ENCODE data around the gene DNAJC16.
A peak's percentile ranks its signal among the peaks of the same experiment; 100 is the strongest.
"Not testable (repeated sequence)": the region's sequence is repeated elsewhere in the genome, so short reads cannot be mapped to it uniquely, and the experiment has no call there.

Gene DNAJC16

GRCh38 chr1:15583016-15583706 lies 56.5 kb downstream of the DNAJC16 start:
- no peak for DNase-seq (ENCODE audit: low read depth)

- DNase-seq (ENCODE audit: low read depth), result peak; percentile 49
Measured at GRCh38 chr1:15584489-15585363, 58.1 kb downstream of the DNAJC16 start, which contains the start of gene AGMAT. Gene AGMAT (minus strand): TSS chr1:15585051. CDS start chr1:15584967, 84 bp downstream.

- no peak for DNase-seq (ENCODE audit: low read depth)
Measured at GRCh38 chr1:15592285-15592684, 65.6 kb downstream of the DNAJC16 start.

- no peak for DNase-seq (ENCODE audit: low read depth)
Measured at GRCh38 chr1:15595809-15596617, 69.4 kb downstream of the DNAJC16 start.

- no peak for DNase-seq (ENCODE audit: low read depth)
Measured at GRCh38 chr1:15598436-15598835, 71.8 kb downstream of the DNAJC16 start.

GRCh38 chr1:15603050-15603965 lies 76.7 kb downstream of the DNAJC16 start:
- peak; percentile 86 for DNase-seq (ENCODE audit: low read depth)

GRCh38 chr1:15603966-15604282 lies 77.3 kb downstream of the DNAJC16 start:
- DNase-seq (ENCODE audit: low read depth), result not testable (repeated sequence)

GRCh38 chr1:15604400-15604799 lies 77.8 kb downstream of the DNAJC16 start:
- not testable (repeated sequence) for DNase-seq (ENCODE audit: low read depth)

- DNase-seq (ENCODE audit: low read depth), result no peak
Measured at GRCh38 chr1:15605398-15606383, 79.0 kb downstream of the DNAJC16 start.

- no peak for DNase-seq (ENCODE audit: low read depth)
Measured at GRCh38 chr1:15609631-15610030, 83.0 kb downstream of the DNAJC16 start.

GRCh38 chr1:15610167-15610566 lies 83.5 kb downstream of the DNAJC16 start:
- no peak for DNase-seq (ENCODE audit: low read depth)

GRCh38 chr1:15616373-15617172 lies 89.9 kb downstream of the DNAJC16 start:
- no peak for DNase-seq (ENCODE audit: low read depth)

- DNase-seq (ENCODE audit: low read depth), result peak; percentile 95
Measured at GRCh38 chr1:15617173-15618076, 90.8 kb downstream of the DNAJC16 start, which contains the start of gene DDI2. Gene DDI2 (plus strand): TSS chr1:15617458. CDS start chr1:15617671, 213 bp downstream.

GRCh38 chr1:15618077-15618654 lies 91.5 kb downstream of the DNAJC16 start:
- no peak for DNase-seq (ENCODE audit: low read depth)

- no peak for DNase-seq (ENCODE audit: low read depth)
Measured at GRCh38 chr1:15618655-15619525, 92.2 kb downstream of the DNAJC16 start.

GRCh38 chr1:15620155-15620545 lies 93.5 kb downstream of the DNAJC16 start:
- no peak for DNase-seq (ENCODE audit: low read depth)

All from CMK (cell line).